GM21717 (cell line): ENCODE data around the gene ALK.

Source experiments
- ATAC-seq: cut with Tn5 transposase; IDR thresholded peaks from one replicate; pipeline ENCODE4 v1.9.1; 2021; ENCODE audit warnings: mild to moderate bottlenecking, moderate library complexity; ENCODE audit not compliant: unreplicated experiment

Gene ALK

DNA sequence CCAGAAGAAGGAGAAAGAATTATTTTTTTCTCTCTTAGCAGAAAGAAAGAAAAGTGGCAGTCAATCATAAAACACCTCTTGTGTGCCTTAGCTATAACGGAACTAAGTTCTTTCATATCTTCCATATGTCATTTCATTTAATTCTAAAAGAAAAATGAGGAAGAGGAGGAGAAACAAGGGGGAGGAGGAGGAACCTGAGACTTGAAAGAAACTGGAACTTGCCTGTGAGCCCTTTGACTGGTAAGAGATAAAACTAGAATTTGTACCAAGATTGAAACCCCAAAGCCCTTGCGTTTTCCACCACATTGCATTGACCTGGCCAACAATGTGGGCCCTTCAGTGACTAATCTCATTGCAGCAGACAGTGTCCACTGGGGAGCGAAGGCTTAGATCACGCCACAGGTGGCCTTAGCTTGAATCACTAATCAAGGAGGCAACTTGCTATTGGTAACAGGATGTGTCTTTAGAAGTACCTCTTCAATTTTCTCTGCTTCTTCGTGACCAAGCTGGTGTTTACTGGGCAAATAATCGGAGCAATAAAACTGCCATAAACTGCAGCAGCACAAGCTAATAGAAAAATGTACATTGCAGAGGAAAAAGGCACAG, 498.2 kb downstream of the ALK start:
- ATAC-seq = no peak

DNA sequence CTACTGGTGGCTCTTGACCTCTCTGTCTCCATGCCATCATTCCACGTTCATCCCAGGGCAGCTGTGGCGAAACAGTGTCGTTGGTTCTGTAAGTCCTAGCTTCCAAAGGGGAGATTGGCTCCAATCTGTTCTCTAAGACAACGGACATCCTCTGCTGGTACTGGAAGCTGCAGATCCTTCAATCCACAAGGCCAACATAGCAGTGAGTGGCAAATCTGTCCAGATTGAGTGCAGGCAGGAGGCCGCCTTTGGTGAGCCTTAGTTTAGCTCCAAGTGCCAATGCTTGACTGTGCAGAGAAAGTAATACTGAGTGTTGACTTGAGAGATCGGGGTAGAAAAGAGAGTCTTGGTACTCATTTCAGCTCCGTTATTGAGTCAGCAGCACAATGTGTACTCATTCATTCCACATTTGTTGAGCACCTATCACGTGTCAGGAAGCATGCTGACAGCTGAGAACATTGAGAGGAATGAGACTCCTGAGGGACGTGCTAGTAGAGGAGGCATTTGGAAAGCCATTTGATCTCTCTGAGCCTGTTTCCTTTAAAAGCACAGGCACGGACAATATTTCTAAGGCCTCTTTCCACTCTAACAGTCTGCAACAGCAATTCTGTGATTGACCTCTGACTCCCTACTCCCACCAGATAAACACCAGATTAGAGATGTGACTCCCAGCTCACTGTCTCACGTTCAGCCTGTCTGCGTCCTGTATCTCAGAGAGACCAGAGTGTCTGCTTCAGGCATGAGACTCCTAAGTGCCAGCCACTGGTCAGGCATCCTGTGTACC, 500.2 kb downstream of the ALK start:
- no peak for ATAC-seq

GRCh38 chr2:29420464-29420863, 500.9 kb downstream of the ALK start:
- ATAC-seq = no peak

GRCh38 chr2:29417630-29418029, 503.8 kb downstream of the ALK start:
- no peak for ATAC-seq

DNA sequence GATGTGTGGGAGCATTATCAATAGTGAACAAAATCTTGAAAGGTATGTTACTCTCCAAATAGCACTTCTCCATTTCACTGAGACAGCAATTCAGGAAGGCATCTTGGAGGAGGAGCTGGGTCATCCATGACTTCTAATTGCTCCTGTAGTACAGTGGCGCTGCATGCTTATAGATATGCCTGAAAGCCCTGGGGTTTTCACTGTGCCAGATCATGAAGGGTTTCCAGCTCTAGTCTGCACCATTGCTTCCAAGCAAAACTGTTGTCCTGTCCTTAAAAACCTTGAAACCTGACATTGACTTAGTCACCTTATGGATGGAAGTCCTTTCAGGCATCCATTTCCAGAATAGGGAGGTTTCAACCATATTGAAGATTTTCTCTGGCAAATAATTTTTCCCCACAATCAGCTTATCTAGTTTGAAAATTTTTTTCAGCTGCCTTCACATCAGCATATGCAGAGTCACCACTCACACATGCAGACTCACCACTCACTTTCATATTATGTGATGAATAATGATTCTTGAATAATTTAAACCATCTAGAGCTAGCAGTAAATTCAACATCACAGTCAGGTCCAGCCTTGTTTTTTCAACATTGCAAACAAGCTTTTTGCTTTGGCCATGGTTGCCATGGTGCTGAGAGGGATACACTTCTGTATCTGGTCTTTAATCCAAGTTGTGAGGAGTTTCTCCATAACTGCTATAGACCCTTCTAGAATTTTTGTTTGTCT, 509.0 kb downstream of the ALK start:
- ATAC-seq = no peak

DNA sequence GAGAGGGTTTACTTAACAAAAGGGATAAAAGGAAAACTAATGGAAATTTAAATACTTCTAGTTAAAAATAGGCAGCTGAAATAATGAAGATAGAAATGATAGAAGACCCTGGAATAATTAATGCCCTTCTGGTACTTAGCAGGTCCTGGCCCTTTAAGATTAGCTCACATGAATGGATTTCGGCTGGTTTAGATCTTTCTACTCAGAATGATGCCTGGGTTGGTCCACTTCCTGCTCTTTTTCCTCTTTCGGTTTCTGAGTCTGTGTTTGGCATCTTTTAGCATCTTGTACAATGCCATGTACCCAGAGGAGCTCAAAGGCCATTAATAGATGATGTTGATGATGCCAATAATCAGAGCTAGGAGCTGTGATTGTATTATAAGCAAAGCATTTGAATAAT, 515.7 kb downstream of the ALK start:
- ATAC-seq = no peak

GRCh38 chr2:29405266-29405665, 516.1 kb downstream of the ALK start:
- ATAC-seq = no peak

GRCh38 chr2:29401994-29402393, 519.4 kb downstream of the ALK start:
- ATAC-seq = no peak

- ATAC-seq = no peak
Measured at GRCh38 chr2:29400930-29401653, 520.3 kb downstream of the ALK start.

GRCh38 chr2:29398384-29399237, 522.8 kb downstream of the ALK start:
- no peak for ATAC-seq

DNA sequence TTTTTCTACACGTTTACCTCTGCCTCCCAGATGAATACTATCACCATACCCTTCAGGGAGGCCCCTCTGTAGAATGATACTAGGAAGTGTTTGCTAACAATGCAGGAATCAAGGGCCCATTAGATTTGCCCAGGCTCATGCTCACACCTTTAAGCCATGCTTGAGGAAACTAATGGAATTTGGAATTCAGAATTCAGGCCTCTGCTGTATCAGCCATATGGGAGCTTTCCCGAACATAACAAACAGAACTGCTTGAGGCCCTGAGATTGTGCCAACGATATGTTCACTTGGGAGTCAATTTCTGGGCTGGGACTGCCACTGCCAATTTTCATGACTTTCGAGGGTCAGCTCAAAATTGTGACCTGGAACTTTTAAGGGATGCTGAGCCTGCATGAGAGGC, 523.7 kb downstream of the ALK start:
- ATAC-seq = no peak

DNA sequence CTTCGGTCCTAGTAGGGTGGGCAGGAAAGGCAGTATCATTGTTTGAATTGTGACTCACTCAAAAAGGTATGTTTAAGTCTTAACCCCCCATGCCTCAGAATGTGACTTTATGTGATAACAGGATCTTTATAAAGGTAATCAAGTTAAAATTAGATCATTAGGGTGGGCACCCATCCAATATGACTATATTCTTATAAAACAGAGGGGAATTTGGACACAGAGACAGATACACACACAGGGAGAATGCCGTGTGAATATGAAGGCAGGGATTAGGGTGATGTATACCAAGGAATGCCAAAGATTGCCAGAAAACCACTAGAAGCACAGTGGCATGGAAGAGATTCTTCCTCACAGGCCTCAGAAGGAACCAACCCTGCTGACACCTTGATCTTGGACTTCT, 524.3 kb downstream of the ALK start:
- ATAC-seq = no peak

DNA sequence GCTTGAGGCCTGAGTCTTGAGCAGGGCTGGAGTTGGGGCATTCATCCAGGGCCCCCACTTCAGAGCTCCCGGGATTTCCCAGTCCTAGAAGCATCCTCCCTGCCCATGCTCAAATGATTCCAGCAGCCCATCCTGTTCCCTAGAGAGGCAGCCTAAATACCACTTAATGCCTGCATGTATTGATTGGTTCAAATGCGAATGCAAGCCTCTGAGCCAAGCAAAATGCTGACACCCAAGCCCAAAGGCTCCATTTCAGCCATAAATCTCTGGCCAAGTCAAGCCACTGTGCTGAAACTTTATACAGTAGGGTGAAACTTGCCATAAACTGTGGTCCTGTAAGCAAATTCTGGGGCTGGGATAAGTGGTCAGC, 526.4 kb downstream of the ALK start:
- no peak for ATAC-seq

- ATAC-seq = no peak
Measured at GRCh38 chr2:29394311-29394980, 526.9 kb downstream of the ALK start.

DNA sequence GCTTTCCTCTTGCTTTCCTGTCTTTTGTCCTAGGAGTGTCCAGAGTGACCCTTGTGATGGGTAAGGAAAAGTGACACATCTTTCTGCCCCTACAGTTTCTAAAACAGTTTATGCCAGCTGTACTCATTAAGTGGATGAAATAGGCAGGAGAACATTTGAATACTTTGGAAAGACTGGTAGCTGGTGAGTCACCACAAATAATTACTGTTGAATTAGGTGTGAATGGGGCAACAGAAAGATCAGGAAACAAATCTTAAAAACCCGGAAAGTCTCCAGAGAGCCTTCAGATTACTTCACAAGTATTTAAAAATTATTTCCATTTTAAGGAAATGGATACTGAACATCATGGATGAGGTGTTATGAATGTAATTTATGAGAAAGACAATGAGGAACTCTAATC, 527.7 kb downstream of the ALK start:
- ATAC-seq = no peak

GRCh38 chr2:29392774-29393173, 528.6 kb downstream of the ALK start:
- ATAC-seq = no peak

- ATAC-seq = no peak
Measured at GRCh38 chr2:29390136-29390535, 531.2 kb downstream of the ALK start.

GRCh38 chr2:29389686-29390085, 531.7 kb downstream of the ALK start:
- ATAC-seq = no peak

DNA sequence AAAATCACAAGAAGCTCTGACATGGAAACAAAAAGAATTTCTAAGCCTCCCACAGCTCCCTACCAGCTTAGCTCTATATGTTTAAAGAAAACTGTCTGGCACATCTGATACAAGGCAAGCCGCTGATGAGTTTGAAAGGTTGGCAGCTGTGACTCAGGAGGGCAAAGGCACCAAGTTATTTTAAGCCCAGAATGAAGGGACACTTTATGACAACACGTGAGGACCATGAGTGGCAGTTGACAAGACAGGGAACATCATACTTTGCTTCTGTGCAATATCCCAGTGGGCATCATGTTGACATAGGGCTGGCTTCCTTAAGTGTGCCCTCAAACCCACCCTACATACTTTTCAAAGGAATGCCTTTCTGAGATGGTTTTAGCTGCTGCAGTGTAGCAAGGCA, 533.3 kb downstream of the ALK start:
- ATAC-seq = no peak

DNA sequence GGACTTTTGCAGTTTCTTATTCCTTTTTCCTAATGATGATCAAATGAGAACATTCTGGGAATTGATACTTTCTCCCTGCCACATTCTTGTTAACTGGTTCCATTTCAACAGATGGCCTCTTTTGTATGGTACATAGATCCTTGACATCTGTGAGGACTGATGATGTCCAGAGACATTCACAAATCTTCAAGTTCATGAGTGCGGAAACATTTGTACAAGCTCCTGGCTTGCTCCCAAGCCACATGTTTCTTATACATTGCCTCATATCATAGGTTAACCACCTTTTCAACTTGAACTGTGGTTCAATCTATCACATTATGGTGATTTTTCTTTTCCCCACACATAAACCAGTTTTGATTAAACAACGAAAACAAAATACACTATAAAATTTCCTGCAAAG, 538.9 kb downstream of the ALK start:
- no peak for ATAC-seq
